Dendritic cell treated with granulocyte-macrophage colony-stimulating factor and Interleukin-4, amounts not matched to agents 40 ng/mL and 50 ng/mL, for 4 days (primary cell): ENCODE data around the gene KCNMA1.
"Not testable (repeated sequence)": the region's sequence is repeated elsewhere in the genome, so short reads cannot be mapped to it uniquely, and the experiment has no call there.

ENCODE experiments used
- H3K27ac Mint-ChIP-seq: one replicate; pipeline ENCODE4 v1.8.0; 2022; ENCODE audit warnings: mild to moderate bottlenecking, mixed read lengths
- H3K27me3 Mint-ChIP-seq: one replicate; pipeline ENCODE4 v1.8.0; 2022; ENCODE audit warnings: mild to moderate bottlenecking, mixed read lengths
- H3K36me3 Mint-ChIP-seq: one replicate; pipeline ENCODE4 v1.8.0; 2022; ENCODE audit warnings: low read depth, mixed read lengths
- H3K4me1 Mint-ChIP-seq: one replicate; pipeline ENCODE4 v1.8.0; 2022; ENCODE audit warnings: low read depth, mixed read lengths
- H3K4me3 Mint-ChIP-seq: one replicate; pipeline ENCODE4 v1.8.0; 2022; ENCODE audit warnings: mild to moderate bottlenecking, moderate library complexity, mixed read lengths
- H3K9me3 Mint-ChIP-seq: one replicate; pipeline ENCODE4 v1.8.0; 2022; ENCODE audit warnings: mixed read lengths
- intact Hi-C: fragments of 100-400 bp; cut with micrococcal nuclease; formaldehyde crosslinking; loops from one replicate; pipeline ENCODE4 v1.15.0; 2022

Gene KCNMA1

DNA sequence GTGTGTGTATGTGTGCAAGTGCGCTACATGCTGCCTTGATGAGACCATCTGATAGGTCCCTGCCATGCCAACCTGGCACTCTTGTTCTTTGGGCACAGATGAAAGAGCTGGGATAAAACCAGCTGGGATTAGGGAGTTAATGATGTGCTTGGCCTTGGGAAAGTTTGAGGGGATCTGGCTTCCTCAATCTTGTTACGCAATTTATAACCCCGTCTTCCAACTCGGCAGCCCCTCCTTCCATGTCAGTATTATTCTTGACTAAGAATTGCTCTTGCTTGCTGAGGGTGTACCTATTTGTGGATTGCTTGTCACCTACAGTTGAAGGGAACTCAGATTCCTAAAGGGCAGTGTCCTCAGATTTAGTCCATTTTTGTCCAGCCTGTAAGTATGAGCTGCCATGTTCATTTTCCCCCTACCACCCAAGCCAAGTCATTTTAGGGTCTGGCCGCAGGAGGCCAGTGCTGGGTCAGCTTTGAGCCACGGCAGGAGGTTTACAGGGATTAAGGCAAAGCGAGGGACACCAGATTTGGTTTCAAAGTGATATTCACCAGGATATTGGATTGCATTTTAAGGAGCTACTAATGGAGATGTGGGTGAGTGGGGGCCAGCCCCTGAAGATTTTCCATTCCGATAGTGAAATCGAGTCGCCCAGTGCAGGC is 34.1 kb upstream of the KCNMA1 start:
- Mint-ChIP-seq H3K4me1 (no peaks in the 10 kb centered on the region), H3K9me3 (no peaks in the 10 kb centered on the region), H3K27me3 (peaks cover 19% of the 10 kb centered on the region), H3K36me3 (no peaks in the 10 kb centered on the region), H3K4me3 (no peak overlapping the region), H3K27ac (no peak overlapping the region)
- intact Hi-C loops = no loop called here

DNA sequence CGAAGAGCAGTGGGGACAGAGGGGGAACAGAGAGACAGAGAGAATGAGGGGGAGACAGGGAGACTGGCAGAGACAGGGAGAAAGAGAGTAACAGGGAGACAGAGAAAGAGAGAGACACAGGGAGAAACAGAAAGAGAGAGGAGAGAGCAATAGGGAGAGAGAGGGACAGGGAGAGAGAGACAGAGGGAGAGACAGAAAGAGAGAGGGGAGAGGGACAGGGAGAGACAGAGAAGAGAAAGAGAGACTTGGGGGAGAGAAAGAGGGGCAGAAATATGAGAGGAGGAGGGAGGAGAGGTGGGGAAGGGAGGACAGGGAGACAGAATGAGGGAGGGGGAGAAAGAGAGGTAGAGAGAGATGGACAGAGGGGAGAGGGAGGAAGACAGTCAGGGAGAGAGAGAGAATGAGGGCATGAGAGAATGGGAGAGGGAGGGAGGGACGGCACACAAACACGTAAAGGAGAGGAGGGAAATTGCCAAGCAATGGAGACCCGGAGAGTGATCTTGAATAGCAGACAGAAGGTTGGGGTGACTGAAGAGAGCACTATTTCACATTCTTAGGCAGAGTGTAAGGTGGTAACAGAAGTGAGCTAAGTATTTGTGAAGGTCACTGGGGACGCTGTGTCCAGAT is 33.3 kb upstream of the KCNMA1 start:
- Mint-ChIP-seq H3K9me3 (no peaks in the 10 kb centered on the region), H3K27ac (no peak overlapping the region), H3K4me3 (no peak overlapping the region), H3K4me1 (no peaks in the 10 kb centered on the region), H3K27me3 (peaks cover 19% of the 10 kb centered on the region), H3K36me3 (no peaks in the 10 kb centered on the region)
- intact Hi-C loops = no loop called here

DNA sequence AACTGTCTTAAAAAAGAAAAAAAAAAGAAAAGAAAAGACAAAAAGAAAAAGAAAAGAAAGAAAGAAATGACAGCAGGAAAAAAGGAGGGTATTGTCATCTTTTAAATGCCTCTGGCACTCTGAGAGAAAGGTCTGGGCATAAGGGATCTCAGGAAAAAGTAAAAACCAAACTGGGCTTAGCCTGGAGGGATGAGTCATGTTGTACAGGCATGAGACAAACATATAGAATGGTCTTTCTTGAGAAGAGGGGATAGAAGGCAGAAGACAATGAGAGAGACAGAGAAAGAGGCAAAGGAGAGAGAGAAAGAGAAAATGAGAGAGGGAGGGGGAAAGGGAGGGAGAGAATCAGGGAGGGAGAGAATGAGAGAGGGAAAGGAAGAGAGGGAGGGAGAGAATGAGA is 32.3 kb upstream of the KCNMA1 start:
- intact Hi-C loops = no loop called here
- H3K27ac Mint-ChIP-seq = no peak overlapping the region

DNA sequence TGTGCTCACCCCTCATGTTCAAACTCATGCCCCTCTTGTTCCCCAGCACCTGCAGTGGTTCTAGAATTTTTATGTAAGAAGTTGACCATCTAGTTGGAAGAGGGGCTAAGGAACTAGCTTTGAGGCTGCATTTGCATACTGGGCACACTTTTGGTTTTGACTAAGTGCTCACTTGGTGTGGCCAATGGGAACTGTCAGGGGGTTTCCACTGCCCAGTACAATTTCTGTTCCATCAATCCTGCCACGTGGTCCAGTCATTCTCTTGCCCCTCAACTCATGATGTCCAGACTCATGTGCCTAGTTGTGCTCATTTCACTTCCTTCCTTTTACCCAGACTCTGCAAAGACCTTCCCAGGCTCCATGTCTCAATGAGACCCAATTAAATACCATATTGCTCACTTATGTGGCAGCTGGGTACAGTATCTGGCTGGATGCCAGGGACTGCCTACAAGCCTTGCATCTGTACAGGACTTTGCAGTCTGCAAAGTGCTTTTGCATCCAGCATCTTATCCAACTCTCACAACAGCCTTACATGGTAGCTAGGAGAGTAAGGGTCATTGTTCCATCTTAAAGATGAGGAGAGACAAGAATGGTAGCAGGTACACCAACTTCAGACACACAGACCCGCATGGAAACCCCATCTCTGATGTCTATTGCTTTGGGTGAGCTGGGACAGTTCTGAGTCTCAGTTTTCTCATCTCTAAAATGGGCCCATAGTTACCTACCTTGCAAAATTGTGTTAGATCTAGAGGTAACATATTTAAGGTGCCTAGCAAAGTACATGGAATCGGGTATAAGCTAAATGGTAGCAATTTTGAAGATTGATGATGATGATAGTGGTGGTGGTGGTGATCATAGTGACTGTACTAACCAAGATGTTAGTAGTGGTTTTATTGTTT is 30.1 kb upstream of the KCNMA1 start:
- Mint-ChIP-seq H3K4me3 (no peak overlapping the region), H3K4me1 (no peaks in the 10 kb centered on the region), H3K9me3 (no peaks in the 10 kb centered on the region), H3K36me3 (no peaks in the 10 kb centered on the region), H3K27me3 (peaks cover 23% of the 10 kb centered on the region), H3K27ac (no peak overlapping the region)
- intact Hi-C loops = no loop called here

More for the DNA sequence above, 32.3 kb upstream of the KCNMA1 start:
- H3K4me3 Mint-ChIP-seq = no peak overlapping the region
- peaks cover 19% of the 10 kb centered on the region for H3K27me3 Mint-ChIP-seq
- H3K36me3 Mint-ChIP-seq = no peaks in the 10 kb centered on the region
- no peaks in the 10 kb centered on the region for H3K4me1 Mint-ChIP-seq
- H3K9me3 Mint-ChIP-seq = no peaks in the 10 kb centered on the region

DNA sequence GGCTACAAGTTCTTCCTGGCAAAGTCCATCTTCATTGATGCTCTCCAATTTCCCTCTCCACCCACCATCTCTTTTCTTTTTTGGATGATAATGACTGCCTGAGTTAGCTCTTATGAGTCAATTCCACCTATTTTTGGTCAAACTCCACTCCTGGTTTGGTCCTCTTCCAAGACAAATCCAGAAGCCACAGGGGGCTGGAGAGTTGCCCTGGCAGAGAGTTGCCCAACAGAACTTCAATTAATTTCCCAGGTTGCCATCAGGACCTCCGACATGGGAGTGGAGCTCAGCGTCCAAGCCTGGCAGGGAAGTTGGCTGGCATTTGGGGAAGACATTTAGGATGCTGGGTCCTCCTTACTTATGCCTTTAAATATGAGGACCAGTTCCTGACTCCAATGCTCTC is 29.2 kb upstream of the KCNMA1 start:
- H3K4me1 Mint-ChIP-seq = no peaks in the 10 kb centered on the region
- intact Hi-C loops = no loop called here
- H3K27ac Mint-ChIP-seq = no peak overlapping the region
- no peaks in the 10 kb centered on the region for H3K9me3 Mint-ChIP-seq
- no peaks in the 10 kb centered on the region for H3K36me3 Mint-ChIP-seq
- H3K27me3 Mint-ChIP-seq = peaks cover 27% of the 10 kb centered on the region
- H3K4me3 Mint-ChIP-seq = no peak overlapping the region

DNA sequence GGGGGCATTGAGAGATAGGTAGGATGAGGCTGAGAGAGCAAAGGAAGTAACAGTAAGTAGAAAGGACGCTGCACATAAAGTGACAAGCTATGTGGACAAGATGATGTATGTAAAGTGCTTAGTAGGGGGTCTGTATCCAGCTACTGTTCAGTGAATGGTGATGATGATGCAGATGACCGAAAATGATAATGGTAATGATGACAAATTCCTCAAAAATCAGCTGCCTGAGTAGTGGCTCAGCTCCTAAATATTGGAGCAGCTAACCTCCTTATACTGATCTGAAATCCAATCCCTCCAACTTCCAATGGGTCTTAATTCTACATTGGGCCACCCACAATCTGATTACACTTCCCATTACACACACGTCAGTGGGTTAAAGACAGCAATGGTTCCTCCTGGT is 27.1 kb upstream of the KCNMA1 start:
- H3K4me1 Mint-ChIP-seq = no peaks in the 10 kb centered on the region
- no peak overlapping the region for H3K4me3 Mint-ChIP-seq
- no peaks in the 10 kb centered on the region for H3K36me3 Mint-ChIP-seq
- no peak overlapping the region for H3K27ac Mint-ChIP-seq
- peaks cover 23% of the 10 kb centered on the region for H3K27me3 Mint-ChIP-seq
- intact Hi-C loops = no loop called here
- H3K9me3 Mint-ChIP-seq = no peaks in the 10 kb centered on the region

DNA sequence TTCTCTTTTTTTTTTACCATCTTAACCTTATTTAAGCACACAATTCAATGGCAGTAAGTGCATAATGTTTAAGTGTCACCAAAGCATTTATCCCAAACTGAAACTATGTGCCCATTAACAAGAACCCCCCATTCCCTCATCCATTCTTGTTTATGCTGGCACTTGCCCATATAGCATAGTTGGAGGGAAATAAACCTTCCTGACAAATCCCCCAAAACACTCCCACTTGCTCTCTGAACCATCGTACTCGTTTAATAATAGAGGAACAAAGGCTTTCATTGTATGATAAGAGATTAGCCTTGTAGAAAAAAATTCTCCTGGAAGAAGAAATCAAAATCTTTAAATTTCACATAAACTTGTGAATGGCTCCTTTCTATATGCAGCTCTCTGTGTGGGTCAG is 26.4 kb upstream of the KCNMA1 start:
- Mint-ChIP-seq H3K27me3 (peaks cover 23% of the 10 kb centered on the region), H3K9me3 (peaks cover 5% of the 10 kb centered on the region), H3K4me1 (no peaks in the 10 kb centered on the region), H3K4me3 (no peak overlapping the region), H3K36me3 (no peaks in the 10 kb centered on the region), H3K27ac (no peak overlapping the region)
- intact Hi-C loops = no loop called here

DNA sequence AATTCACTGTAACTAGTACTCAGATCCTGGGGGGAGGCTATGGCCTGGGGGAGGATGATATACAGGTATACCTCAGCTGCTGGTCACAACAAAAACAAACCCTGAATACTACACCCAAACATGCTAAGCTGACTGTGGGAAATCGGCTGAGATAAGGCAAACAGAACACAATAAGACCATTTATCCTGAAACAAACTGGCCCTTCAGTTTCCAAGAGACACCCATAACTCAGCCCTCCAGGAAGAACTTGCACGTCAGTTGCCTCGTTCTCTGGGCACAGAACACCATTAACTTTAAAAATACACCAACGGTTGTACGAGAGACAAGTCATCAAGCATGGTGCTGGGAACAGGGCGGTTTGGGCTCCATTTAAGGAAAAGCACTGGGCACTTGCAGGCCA is 24.1 kb upstream of the KCNMA1 start:
- H3K4me1 Mint-ChIP-seq = no peaks in the 10 kb centered on the region
- H3K27ac Mint-ChIP-seq = no peak overlapping the region
- H3K9me3 Mint-ChIP-seq = peaks cover 19% of the 10 kb centered on the region
- H3K4me3 Mint-ChIP-seq = no peak overlapping the region
- peaks cover 20% of the 10 kb centered on the region for H3K27me3 Mint-ChIP-seq
- intact Hi-C loops = no loop called here
- no peaks in the 10 kb centered on the region for H3K36me3 Mint-ChIP-seq

DNA sequence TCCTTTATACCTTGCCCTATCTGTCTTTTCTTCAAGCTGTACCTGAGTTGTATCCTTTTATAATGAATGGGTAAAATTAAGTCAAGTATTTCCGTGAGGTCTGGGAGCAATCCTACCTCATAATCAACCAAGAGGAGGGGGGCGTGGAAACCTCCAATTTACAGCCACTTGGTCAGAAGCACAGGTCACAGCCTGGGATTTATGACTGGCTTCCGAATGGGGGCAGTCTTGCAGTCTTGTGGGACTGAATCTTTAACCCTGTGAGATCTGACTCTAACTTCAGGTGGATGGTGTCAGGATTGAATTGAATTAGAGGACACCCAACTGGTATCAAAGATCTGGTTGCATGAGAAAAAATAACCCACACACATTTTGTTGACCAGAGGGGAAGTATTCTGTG is 23.5 kb upstream of the KCNMA1 start:
- Mint-ChIP-seq H3K9me3 (peaks cover 19% of the 10 kb centered on the region), H3K36me3 (no peaks in the 10 kb centered on the region), H3K27me3 (peaks cover 20% of the 10 kb centered on the region), H3K4me1 (no peaks in the 10 kb centered on the region), H3K4me3 (no peak overlapping the region), H3K27ac (no peak overlapping the region)
- intact Hi-C loops = no loop called here

DNA sequence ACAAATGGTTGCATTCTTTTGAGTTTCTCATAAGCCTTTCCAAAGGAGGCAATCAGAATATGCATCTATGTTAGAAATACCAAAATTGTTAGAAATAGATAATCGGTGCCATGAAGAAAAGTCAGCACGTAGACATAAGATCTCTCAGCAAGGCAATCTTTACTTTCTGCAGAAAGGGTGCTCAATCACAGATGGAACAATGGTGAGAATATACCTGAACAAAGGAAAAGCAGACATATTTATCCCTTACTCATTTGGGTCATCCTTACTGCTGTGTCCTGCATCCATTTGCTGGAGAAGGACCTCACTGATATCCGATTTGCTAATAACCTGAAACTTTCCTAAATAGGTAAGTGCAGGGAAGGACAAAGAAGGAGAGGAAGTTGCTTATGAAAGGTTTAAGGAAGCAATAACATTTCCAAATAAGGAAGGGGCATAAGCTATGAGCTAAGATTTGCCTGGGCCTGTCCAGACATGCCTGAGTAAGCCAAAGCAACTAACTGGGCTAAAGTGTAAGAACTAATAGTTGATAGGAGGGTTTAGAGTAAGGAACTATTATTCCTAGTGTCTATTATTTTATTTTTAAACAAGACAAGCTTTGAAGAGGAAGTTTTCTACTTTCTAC is 21.6 kb upstream of the KCNMA1 start:
- H3K36me3 Mint-ChIP-seq, intact Hi-C loops, H3K4me3 Mint-ChIP-seq, H3K4me1 Mint-ChIP-seq, H3K27ac Mint-ChIP-seq: not testable (repeated sequence)
- peaks cover 21% of the 10 kb centered on the region for H3K27me3 Mint-ChIP-seq
- H3K9me3 Mint-ChIP-seq = peaks cover 19% of the 10 kb centered on the region

DNA sequence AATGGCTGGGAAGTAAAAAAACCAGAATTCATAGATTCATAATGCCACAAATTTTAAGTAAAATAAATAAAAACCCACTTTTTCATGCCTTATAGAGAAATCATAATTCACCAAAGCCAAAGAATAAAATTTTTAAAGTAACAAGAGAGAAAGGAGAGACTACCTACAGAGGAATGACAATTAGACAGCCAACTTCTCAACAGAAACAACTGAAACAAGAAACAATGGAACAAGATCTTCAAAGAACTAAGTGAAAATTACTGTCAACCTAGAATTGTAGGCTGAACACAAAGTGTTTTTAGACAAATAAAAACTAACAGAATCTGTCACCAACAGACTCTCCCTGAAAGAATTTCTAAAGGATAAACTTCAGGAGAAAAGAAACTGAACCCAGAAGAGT is 15.6 kb upstream of the KCNMA1 start:
- Mint-ChIP-seq H3K4me1 (no peaks in the 10 kb centered on the region), H3K27ac (no peak overlapping the region), H3K36me3 (no peaks in the 10 kb centered on the region), H3K4me3 (no peak overlapping the region), H3K27me3 (peaks cover 18% of the 10 kb centered on the region), H3K9me3 (peaks cover 19% of the 10 kb centered on the region)
- intact Hi-C loops = no loop called here

DNA sequence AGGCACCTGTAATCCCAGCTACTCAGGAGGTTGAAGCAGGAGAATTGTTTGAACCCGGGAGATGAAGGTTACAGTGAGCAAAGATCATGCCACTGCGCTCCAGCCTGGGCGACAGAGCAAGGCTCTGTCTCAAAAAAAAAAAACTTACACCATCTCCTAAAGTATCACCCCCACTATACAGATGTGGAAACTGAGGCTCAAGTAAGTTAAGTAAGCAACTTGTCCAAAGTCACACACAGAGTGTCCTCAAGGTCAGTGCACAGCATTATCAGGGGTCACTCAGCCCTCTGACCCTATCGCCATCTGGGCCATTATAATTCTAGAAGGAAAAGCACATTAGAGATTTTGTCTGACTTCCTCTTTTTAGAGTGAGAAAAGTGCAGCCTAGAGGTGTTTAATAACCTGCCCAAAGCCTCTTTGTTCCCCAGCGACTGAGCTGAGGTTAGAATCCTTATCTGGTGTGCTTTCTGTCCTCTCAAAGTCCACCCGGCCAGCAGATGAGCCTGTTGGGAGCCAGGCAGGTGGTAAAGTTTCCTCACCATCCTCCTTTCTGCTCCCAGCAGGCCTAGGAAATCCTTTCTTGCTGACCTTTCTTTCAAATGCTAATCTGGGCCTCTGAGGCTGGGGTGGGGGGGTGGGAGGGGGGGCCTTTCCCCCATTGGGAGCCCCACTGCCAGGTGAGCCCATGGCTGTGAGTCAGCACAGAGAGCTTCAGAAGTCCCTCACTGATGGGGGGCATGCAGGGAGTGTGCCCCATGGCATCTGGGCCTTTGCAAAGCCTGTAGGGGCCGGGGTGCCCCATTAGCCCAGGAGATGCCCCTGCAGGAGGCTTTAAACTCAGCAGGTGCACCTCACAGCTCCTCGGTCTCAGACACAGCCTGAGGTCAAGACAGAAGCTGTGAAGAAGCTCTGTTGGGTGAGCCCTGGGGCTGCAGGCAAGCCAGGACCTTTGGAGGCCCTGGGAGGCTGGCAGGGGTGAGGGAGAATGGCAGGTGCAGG is 12.0 kb upstream of the KCNMA1 start:
- no peaks in the 10 kb centered on the region for H3K36me3 Mint-ChIP-seq
- no peak overlapping the region for H3K4me3 Mint-ChIP-seq
- intact Hi-C loops = loop anchor here (10.0 kb wide), 2 partner anchors 155 to 195 kb away; no protein-coding TSS in a partner anchor

DNA sequence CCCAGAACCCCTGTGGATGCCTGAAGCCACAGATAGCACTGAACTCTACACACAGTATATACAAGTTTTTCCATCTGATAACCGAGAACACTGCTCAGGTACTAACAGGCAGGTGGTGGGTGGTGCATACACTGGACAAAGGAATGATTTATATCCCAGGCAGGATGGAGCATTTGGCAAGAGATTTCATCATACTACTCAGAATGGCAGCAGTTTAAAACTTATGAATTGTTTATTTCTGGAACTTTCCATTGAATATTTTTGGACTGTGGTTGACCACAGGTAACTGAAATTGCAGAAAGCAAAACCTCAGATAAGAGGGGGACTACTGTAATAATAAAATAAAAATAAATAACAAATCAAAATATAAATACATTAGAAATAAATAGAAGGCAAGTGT is 10.9 kb upstream of the KCNMA1 start:
- peaks cover 23% of the 10 kb centered on the region for H3K27me3 Mint-ChIP-seq
- H3K4me1 Mint-ChIP-seq = no peaks in the 10 kb centered on the region
- H3K9me3 Mint-ChIP-seq = peaks cover 10% of the 10 kb centered on the region
- H3K27ac Mint-ChIP-seq = no peak overlapping the region
- H3K36me3 Mint-ChIP-seq = no peaks in the 10 kb centered on the region
- intact Hi-C loops = loop anchor here (10.0 kb wide), 2 partner anchors 154 to 194 kb away; no protein-coding TSS in a partner anchor
- H3K4me3 Mint-ChIP-seq = no peak overlapping the region

More for the DNA sequence above, 12.0 kb upstream of the KCNMA1 start:
- Mint-ChIP-seq H3K9me3 (peaks cover 13% of the 10 kb centered on the region), H3K27ac (no peak overlapping the region), H3K27me3 (peaks cover 18% of the 10 kb centered on the region), H3K4me1 (no peaks in the 10 kb centered on the region)
